Spleen (tissue), 7 donors: ENCODE data around the gene ATP12A.

Experiments
- POLR2A ChIP-seq, 3 donors: fragments of 450-650 bp; IDR thresholded peaks; one replicate each; pipeline ENCODE4 v1.5.1; 2017; ENCODE audit warnings: antibody characterized with exemption in 3 of 3, mild to moderate bottlenecking in 1 of 3
- POLR2AphosphoS5 ChIP-seq, 3 donors: sonication (generic); formaldehyde crosslinking; IDR thresholded peaks; one replicate each; pipeline ENCODE4 v1.5.1; 2017; ENCODE audit warnings: antibody characterized with exemption in 3 of 3
- TF ChIP-seq, protein P1 (sequence below), 11 experiments: fragments of 200-600 bp in 7 of 11; fragments of 450-650 bp in 4 of 11; sonication (generic) in 4 of 11; IDR thresholded peaks in 8 of 11; conservative IDR thresholded peaks in 3 of 11; 1 replicate in 7 of 11; 2 replicates in 4 of 11; pipeline versions ENCODE4 v1.4.0 to v1.8.0; 2016 to 2021; ENCODE audit warnings: antibody characterized with exemption in 11 of 11, inconsistent platforms in 4 of 11, mild to moderate bottlenecking in 1 of 11
- donor health status: DM: no; HTN: no; CAD: no; lungs with moderate emphysema.
- donor health status: DM: no; HTN: no; CAD: no.
- donor health status: DM: no; HTN: no; CAD: no.

DNA sequence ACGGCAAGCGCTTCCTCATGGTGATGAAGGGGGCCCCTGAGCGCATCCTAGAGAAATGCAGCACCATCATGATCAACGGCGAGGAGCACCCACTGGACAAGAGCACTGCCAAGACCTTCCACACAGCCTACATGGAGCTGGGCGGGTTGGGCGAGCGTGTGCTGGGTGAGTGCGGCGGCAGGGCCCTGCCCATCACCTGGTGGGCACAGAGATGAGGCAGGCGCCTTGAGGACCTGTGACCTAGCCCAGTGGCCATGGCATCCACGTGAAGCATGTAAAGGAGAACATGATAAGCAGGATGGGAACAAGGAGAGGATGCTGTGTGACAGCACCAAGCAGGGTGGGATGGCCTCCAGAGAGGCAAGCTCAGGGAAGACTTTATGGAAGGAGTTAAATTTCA is 18.5 kb downstream of the ATP12A start:
- TF ChIP-seq, protein P1, sequence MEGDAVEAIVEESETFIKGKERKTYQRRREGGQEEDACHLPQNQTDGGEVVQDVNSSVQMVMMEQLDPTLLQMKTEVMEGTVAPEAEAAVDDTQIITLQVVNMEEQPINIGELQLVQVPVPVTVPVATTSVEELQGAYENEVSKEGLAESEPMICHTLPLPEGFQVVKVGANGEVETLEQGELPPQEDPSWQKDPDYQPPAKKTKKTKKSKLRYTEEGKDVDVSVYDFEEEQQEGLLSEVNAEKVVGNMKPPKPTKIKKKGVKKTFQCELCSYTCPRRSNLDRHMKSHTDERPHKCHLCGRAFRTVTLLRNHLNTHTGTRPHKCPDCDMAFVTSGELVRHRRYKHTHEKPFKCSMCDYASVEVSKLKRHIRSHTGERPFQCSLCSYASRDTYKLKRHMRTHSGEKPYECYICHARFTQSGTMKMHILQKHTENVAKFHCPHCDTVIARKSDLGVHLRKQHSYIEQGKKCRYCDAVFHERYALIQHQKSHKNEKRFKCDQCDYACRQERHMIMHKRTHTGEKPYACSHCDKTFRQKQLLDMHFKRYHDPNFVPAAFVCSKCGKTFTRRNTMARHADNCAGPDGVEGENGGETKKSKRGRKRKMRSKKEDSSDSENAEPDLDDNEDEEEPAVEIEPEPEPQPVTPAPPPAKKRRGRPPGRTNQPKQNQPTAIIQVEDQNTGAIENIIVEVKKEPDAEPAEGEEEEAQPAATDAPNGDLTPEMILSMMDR (IDR thresholded peaks at IDR 0.05 in 8 of 11, conservative IDR thresholded peaks at IDR 0.05 in 3 of 11), result no peak
- TF ChIP-seq POLR2A (IDR thresholded peaks at IDR 0.05) (no peak), POLR2AphosphoS5 (IDR thresholded peaks at IDR 0.05) (no peak)
